HepG2 (cell line): Measurements from ENCODE around the gene SNRNP48. TPM values are rescaled to one million over a fixed set of nuclear protein-coding genes. Genes with fewer than 3 reads are reported as not detected.

Experiments used
- ATAC-seq: fragments of 200-7000 bp; cut with Tn5 transposase; 3 replicates; pipeline ENCODE4 v1.9.1; 2020; ENCODE audit warnings: mild to moderate bottlenecking, moderate library complexity
- BruUV-seq: library from RNA; stranded (reverse); fragments of 400-500 nt; replicated peaks from 2 replicates; lab custom pipeline; 2021; lab: Mats Ljungman, UMichigan
- CTCF ChIA-PET: fragments of 300-600 bp; formaldehyde crosslinking; extraction: SDS; loops from one replicate; lab custom pipeline; 2021; ENCODE audit warnings: low total read pairs, inconsistent platforms, low intra/inter-chr PET ratio; lab: Yijun Ruan, JAX
- POLR2A ChIA-PET: fragments of 350-600 bp; sonication (Branson Sonifier 250); formaldehyde crosslinking; loops from one replicate; lab custom pipeline; 2020; ENCODE audit warnings: antibody characterized with exemption, inconsistent platforms; lab: Yijun Ruan, JAX
- DNase-seq: peaks from one replicate; pipeline ENCODE4 v3.0.0-alpha.2; 2015; ENCODE audit warnings: low spot score
- FAIRE-seq: peaks from 3 replicates; lab custom pipeline; 2011; peaks lifted over from hg19 to GRCh38; lab: Jason Lieb, UNC
- H2AFZ ChIP-seq: one replicate; pipeline ENCODE4 v1.6.1; 2011; ENCODE audit warnings: low read length, inconsistent platforms
- H3K27ac ChIP-seq: fragments of 300-600 bp; 3 replicates; pipeline ENCODE4 v1.8.0; 2011; ENCODE audit warnings: mixed run types, mild to moderate bottlenecking, mixed read lengths, low read length, inconsistent platforms; ENCODE audit not compliant: insufficient read depth; ENCODE audit errors: extremely low read length
- H3K27me3 ChIP-seq, 2 experiments: fragments of 200-600 bp in 1 of 2; 2 replicates in 1 of 2; 3 replicates in 1 of 2; pipeline versions ENCODE4 v1.6.0 to v1.8.0; 2011; ENCODE audit warnings: low read length in 2 of 2, mild to moderate bottlenecking in 2 of 2, moderate library complexity in 2 of 2, inconsistent platforms in 1 of 2; ENCODE audit not compliant: insufficient read depth in 2 of 2, control insufficient read depth in 1 of 2
- H3K36me3 ChIP-seq, 2 experiments: fragments of 200-600 bp in 1 of 2; replicated peaks in 1 of 2; 2 replicates in 1 of 2; 3 replicates in 1 of 2; pipeline versions ENCODE4 v1.5.1 to v1.8.0; 2011; ENCODE audit warnings: low read length in 2 of 2, inconsistent platforms in 1 of 2; ENCODE audit not compliant: insufficient read depth in 2 of 2, control insufficient read depth in 1 of 2
- H3K4me1 ChIP-seq: 2 replicates; pipeline ENCODE4 v1.5.1; 2012; ENCODE audit warnings: low read length, inconsistent platforms; ENCODE audit not compliant: insufficient read depth
- H3K4me2 ChIP-seq: 2 replicates; pipeline ENCODE4 v1.6.0; 2011; ENCODE audit warnings: low read depth, low read length, inconsistent platforms
- H3K4me3 ChIP-seq, 3 experiments: fragments of 200-600 bp in 1 of 3; sonication (generic), shearing (Covaris generic) in 1 of 3; replicated peaks in 1 of 3; 2 replicates each; pipeline ENCODE4 v1.5.1; 2011 to 2016; ENCODE audit warnings: low read length in 3 of 3, inconsistent platforms in 2 of 3, low read depth in 2 of 3, mild to moderate bottlenecking in 2 of 3, control low read depth in 1 of 3, mixed read lengths in 1 of 3; ENCODE audit not compliant: insufficient read depth in 1 of 3
- H3K79me2 ChIP-seq: one replicate; pipeline ENCODE4 v1.6.1; 2011; ENCODE audit warnings: low read length, inconsistent platforms; ENCODE audit not compliant: insufficient read depth
- H3K9ac ChIP-seq: 2 replicates; pipeline ENCODE4 v1.6.0; 2011; ENCODE audit warnings: mild to moderate bottlenecking, low read depth, low read length, inconsistent platforms; ENCODE audit not compliant: insufficient read depth
- H3K9me3 ChIP-seq: 2 replicates; pipeline ENCODE4 v1.5.1; 2012; ENCODE audit warnings: mild to moderate bottlenecking, low read length
- H4K20me1 ChIP-seq: 2 replicates; pipeline ENCODE4 v1.6.0; 2011; ENCODE audit warnings: inconsistent platforms, mild to moderate bottlenecking, low read length, moderate library complexity; ENCODE audit not compliant: insufficient read depth
- CENPX ChIP-seq: sonication (generic); formaldehyde crosslinking; IDR thresholded peaks from 2 replicates; pipeline ENCODE4 v1.9.0; 2021; ENCODE audit warnings: mild to moderate bottlenecking, missing genetic modification reagents, moderate library complexity
- DNMT3B ChIP-seq: conservative IDR thresholded peaks from 2 replicates; pipeline ENCODE4 v1.6.1; 2016; ENCODE audit warnings: missing biosample characterization, control low read depth
- HINFP ChIP-seq: sonication (generic); formaldehyde crosslinking; IDR thresholded peaks from 2 replicates; pipeline ENCODE4 v1.4.0; 2020; ENCODE audit warnings: low read depth, mild to moderate bottlenecking, missing genetic modification reagents
- MLX ChIP-seq: IDR thresholded peaks from 2 replicates; pipeline ENCODE4 v1.6.1; 2016
- SNAPC4 ChIP-seq: sonication (generic); formaldehyde crosslinking; IDR thresholded peaks from 2 replicates; pipeline ENCODE4 v1.4.0; 2020; ENCODE audit warnings: mild to moderate bottlenecking, missing genetic modification reagents
- ZNF121 ChIP-seq: sonication (generic); formaldehyde crosslinking; IDR thresholded peaks from 2 replicates; pipeline ENCODE4 v1.5.0; 2020; ENCODE audit warnings: mild to moderate bottlenecking, missing genetic modification reagents
- WGBS: methylation state at CpG from one replicate; pipeline ENCODE4 v1.1.6; 2017; ENCODE audit warnings: low lambda C conversion rate; 5-methylcytosine and 5-hydroxymethylcytosine counted together
- in situ Hi-C: cut with HindIII; loops from 2 replicates; pipeline ENCODE4 v1.10.0; 2017; ENCODE audit warnings: low pct_unique_long_range_greater_than_20kb; ENCODE audit not compliant: extremely low pct_ligation_motif_present
- intact Hi-C: fragments of 100-400 bp; cut with micrococcal nuclease; formaldehyde crosslinking; loops from one replicate; pipeline ENCODE4 v1.10.0; 2022; ENCODE audit not compliant: unreplicated experiment
- polyA plus RNA-seq, 8 experiments: library from polyadenylated mRNA; depleted of rRNA in 3 of 8; stranded (reverse) in 7 of 8; unstranded in 1 of 8; fragments of >200 nt; fragmentation: Illumina TruSeq in 4 of 8; extraction: Trizol in 4 of 8; gene quantifications; 2 replicates each; pipeline versions ENCODE4 v1.2.1 to v1.2.3, GENCODE V29; 2011 to 2016; ENCODE audit warnings: low read depth in 4 of 8, missing spikeins in 1 of 8, mixed read lengths in 1 of 8; ENCODE audit not compliant: insufficient read depth in 1 of 8
- total RNA-seq, 5 experiments: library from RNA; depleted of rRNA; stranded (reverse); fragments of >200 nt; fragmentation: Illumina TruSeq; extraction: Trizol; gene quantifications; 2 replicates each; pipeline ENCODE4 v1.2.3, GENCODE V29; 2016; ENCODE audit warnings: low read depth in 1 of 5

Gene SNRNP48
- total and polyA plus RNA-seq, 2 of the 13 experiments (the other 11 are each of a cell fraction or from before 2014, with no cell fraction given), result 17.5 to 47.5 TPM

- no peak for TF ChIP-seq SNAPC4 (CRISPR knock-in tag)
- TF ChIP-seq CENPX, result no peak
Measured at GRCh38 chr6:7562769-7563168, 27.2 kb upstream of the SNRNP48 start (continued).

GRCh38 chr6:7566107-7566506, 23.9 kb upstream of the SNRNP48 start:
- no peaks in the 10 kb centered on the region for H3K27me3 ChIP-seq
- H4K20me1 ChIP-seq, result peaks cover 4% of the 10 kb centered on the region; the same call in 1 of the 2 replicates
- no peak overlapping the region for H2AFZ ChIP-seq
- ChIA-PET POLR2A (interaction anchor here (1.3 kb wide), 1 partner anchor 25 kb away, joined by 3 read pairs; the partner anchor contains the start of gene DSP), CTCF (no interaction called here)
- DNase-seq, result no peak
- no peak overlapping the region for H3K9ac ChIP-seq
- BruUV-seq, result no TSS peak
- intact Hi-C loops (no loop called here), in situ Hi-C loops (no loop called here)
- ATAC-seq, result no peak
- peaks cover 12% of the 10 kb centered on the region for H3K79me2 ChIP-seq
- no peak overlapping the region for H3K4me2 ChIP-seq
- peaks cover 17% of the 10 kb centered on the region for H3K4me1 ChIP-seq
- no peak overlapping the region for H3K4me3 ChIP-seq
- TF ChIP-seq MLX (CRISPR knock-in tag), result no peak
- TF ChIP-seq DNMT3B (CRISPR knock-in tag), result no peak
- no peak for TF ChIP-seq HINFP (CRISPR knock-in tag)
- TF ChIP-seq ZNF121 (CRISPR knock-in tag), result no peak
- no peak for FAIRE-seq
- no peak overlapping the region for H3K27ac ChIP-seq
- no peaks in the 10 kb centered on the region for H3K9me3 ChIP-seq
- WGBS, result 99% methylated on average over 2 of the region's 2 CpGs
- peaks cover 52 to 91% of the 10 kb centered on the region in 2 experiments for H3K36me3 ChIP-seq
